Epidermal melanocyte (primary cell): Measurements from ENCODE around the gene CCKAR.

Experiments
- DNase-seq: peaks from one replicate; pipeline ENCODE4 v3.0.0; 2011; ENCODE audit warnings: low spot score; ENCODE audit not compliant: insufficient read length

Gene CCKAR

GRCh38 chr4:26490960-26491284 lies 638 bp upstream of the CCKAR start:
- no peak for DNase-seq

DNA sequence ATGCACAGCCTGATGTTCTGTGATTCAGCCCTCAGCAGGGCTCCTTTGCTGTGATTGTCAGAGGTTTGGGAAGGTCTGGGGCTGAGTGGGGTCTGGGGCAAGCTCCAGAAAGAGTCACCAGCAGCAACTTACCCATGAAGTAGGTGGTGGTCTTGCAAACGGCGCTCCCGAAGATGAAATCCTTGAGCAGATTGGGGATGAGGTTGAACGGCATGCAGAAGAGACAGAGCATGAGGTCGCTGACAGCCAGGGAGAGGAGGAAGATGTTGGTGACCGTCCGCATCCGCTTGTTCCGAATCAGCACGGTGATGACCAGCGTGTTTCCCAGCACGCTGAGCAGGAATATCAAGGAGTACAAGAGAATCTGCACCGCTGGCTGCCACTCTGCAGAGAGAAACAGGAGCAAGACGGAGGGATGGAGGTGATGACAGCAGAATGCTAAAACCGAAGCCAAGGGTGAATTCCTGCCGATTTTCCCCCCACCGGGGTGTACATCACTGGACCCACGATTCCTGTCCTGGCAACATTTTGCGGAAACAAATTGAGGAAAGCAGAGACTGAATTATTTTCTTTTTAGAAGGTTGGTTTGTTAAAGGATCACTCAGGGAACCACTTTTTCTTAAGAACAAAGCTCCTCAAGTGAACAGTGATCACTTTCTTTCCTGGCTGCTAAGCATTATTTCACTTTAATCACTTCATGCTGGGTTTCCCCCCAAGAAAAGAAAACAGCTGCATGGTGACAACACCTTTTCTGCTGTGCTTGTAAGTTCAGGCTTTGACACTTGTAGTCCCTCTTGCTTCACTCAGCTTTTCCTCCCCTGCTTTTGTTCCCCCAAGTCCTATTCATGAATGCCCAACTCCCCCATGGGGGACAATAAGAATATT lies 941 bp downstream of the CCKAR start:
- no peak for DNase-seq

DNA sequence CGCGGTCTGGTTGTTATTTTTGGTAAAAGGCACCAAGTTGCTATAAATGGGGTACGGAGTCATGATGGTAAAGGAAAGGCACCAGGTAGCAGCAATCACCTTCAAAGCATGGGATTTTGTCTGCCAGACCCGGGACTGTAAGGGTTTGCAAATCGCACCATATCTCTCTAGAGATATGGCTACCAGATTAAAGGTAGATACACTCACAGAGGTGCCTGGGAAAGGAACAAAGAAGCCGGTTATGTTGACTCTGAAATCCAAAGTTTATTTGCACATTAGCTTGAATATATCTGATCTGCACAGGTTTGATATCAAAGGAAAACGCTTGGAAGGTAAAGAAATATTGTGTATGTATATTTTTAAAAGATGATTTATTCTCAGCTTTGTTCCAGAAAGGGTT lies 4.6 kb downstream of the CCKAR start:
- no peak for DNase-seq

DNA sequence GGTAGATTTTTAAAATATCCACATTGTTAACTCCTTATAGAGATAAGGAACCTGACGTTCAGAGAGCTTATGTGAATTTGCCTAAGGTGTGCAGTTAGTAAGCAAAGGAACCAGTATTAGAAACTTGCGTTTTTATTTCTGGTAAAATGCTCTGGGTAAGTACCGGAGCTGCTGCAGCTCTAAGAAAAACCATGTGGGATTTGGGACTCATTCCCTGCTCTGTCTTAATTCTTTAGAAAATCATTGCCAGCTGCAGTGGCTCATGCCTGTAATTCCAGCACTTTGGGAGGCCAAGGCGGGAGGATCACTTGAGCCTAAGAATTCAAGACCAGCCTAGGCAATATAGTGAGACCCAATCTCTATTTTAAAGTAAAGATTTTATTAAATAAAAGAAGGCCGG lies 5.8 kb downstream of the CCKAR start:
- DNase-seq: no peak

GRCh38 chr4:26484032-26484515 lies 6.2 kb downstream of the CCKAR start:
- no peak for DNase-seq

DNA sequence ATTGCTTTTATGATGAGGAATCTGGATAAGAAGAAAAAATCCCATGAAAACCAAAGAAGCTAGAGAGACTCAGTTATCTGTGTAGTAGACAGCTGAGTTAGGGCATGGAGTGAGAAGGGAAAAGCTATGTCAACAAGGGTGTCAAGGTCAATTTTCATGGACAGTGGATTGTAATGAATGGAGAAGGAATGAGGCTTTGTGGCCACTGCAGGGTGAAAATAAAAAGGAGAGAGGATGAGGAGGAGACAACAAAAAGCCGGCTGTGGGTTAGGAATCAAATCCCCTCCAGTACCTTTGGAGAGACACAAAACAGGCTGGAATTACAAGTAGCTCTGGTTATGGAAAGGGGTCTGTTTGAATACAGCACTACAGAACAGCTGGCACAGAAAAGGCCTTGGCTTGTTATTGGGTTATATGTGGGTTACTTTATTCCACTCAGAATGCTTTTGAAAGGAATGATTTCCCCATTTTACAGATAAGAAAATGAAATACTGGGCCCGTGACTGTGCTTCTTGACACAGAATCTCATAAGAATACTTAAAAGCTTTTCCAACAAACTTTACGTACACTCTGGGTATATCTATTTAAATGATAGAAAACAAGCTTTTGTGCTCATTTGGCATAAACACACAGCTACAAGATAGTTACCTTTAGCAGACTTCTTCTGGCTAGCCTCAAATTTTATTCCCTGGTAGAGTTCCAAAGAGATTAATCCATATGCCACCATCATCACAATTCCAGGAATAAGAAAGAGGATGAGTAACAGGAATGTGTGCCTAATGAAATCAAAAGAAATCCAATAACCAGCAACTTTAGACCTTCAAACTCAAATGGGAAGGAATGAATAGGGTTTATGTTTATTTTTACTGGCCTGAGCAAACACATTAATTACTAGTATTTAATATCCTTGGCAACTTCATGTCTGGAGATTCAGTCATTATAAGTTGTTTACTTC lies 7.5 kb downstream of the CCKAR start:
- no peak for DNase-seq

DNA sequence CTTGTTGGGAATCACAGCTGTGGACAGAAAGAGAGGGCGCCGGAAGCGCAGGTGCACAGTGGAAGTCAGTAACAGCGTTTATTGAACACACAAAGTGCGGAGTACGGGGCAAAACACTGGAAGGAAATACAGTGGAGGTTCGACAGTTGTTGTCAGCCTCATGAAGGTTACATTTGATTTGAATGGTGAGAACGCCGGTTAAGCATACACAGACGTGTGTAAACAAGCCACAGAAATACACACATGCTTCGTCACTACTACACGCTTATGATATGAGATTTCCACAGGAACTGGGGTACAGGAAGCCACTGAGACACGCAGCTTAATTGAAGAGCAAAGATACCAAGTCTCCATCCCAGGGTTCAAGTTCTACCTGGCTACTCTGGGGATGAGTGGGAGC lies 12.0 kb downstream of the CCKAR start:
- DNase-seq: no peak

GRCh38 chr4:26476545-26476944 lies 13.7 kb downstream of the CCKAR start:
- DNase-seq: no peak

DNA sequence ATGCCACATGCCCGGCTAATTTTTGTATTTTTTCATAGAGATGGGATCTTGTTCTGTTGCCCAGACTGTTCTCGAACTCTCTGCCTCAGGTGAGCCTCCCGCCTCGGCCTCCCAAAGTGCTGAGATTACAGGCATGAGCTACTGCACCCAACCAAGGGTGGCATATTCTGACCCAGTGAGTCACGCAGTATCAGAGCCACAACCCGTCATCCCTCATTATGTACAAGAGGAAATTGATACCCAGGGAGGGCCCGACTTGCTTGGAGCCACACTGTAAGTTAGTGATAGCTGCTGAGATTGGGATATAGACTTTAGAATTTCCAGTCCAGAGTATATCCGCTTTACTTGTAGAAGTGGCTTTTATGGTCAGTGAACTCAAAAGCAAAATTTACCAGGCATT lies 14.6 kb downstream of the CCKAR start:
- DNase-seq: no peak

- DNase-seq: no peak
Measured at GRCh38 chr4:26474551-26474950, 15.7 kb downstream of the CCKAR start.

GRCh38 chr4:26473893-26474292 lies 16.4 kb downstream of the CCKAR start:
- DNase-seq: no peak

DNA sequence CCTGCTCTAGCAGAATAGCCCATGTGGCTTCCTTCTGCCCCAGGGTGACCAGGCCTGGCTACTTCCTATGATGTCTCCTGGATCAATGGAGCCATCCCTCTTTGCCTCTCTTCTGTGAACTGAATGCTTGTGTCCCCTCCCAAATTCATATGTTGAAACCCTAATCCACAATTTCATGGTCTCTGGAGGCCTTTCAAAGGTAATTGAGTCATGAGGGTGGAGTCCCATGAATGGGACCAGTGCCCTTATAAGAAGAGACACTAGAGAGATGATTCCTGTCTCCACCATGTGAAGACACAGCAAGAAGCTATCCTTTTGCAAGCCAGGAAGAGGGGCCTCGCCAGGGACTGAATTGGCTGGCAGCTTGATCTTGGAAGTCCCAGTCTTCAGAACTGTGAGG lies 18.4 kb downstream of the CCKAR start:
- DNase-seq: no peak

- DNase-seq: no peak
Measured at GRCh38 chr4:26468977-26469376, 21.3 kb downstream of the CCKAR start.

DNA sequence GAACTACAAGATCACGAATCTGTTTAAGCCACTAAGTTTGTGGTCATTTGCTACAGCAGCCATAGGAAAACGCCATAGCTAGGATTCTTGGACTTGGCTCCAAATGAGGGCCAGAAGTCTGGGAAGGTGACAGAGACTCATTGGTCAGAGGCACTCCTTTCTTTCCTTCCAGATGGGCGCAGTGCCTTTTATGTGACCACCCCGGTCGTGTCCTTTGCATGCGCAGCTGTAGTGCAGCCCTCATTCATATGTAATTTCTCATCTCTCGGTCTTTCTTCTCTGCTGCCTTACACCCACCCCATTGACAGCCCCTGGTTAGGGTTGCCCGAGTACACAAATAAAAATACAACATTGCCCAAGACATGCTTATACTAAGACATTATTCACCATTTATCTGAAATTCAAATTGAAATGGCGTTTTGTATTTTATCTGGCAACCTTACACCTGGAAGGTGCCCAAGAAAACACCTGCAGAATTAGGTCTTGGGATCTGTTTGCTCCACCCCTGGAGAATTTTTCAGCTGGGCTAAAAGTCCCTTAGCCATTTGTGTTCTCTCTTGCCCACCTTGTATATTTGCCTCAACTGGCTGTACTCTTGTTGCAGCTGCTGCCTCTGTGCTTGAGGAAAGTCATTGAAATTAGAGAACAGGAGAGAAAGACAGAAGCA lies 21.9 kb downstream of the CCKAR start:
- no peak for DNase-seq

GRCh38 chr4:26467724-26468123 lies 22.6 kb downstream of the CCKAR start:
- DNase-seq: no peak

GRCh38 chr4:26466578-26467270 lies 23.6 kb downstream of the CCKAR start:
- no peak for DNase-seq

GRCh38 chr4:26464420-26465095 lies 25.7 kb downstream of the CCKAR start:
- DNase-seq: no peak

DNA sequence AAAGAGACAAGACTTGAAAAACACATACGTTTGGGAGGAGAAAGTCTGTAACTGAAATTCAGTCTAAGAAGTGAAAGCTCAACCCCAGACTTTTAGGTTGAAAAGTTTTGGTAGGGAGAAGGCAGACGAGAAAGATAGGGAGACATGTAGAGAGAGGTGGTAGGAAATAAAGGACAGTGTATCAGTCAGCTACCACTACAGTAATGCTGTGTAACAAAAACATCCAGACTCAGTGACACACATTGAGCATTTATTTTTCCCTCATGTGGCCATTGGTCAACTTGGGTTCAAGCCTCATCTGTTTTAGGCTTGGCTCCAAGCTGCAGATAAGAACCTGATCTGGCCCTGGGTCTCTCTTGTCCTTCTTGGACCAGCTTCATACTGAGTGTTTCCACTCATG lies 26.9 kb downstream of the CCKAR start:
- no peak for DNase-seq

- DNase-seq: no peak
Measured at GRCh38 chr4:26462874-26463273, 27.4 kb downstream of the CCKAR start.

GRCh38 chr4:26459756-26460530 lies 30.3 kb downstream of the CCKAR start:
- DNase-seq: no peak
